GM19455 (cell line): Measurements from ENCODE around the gene MTPN.
A peak's percentile ranks its signal among the peaks of the same experiment; 100 is the strongest.

ENCODE experiments used
- ATAC-seq: cut with Tn5 transposase; IDR thresholded peaks from one replicate; pipeline ENCODE4 v1.9.1; 2021; ENCODE audit not compliant: unreplicated experiment

MTPN gene

DNA sequence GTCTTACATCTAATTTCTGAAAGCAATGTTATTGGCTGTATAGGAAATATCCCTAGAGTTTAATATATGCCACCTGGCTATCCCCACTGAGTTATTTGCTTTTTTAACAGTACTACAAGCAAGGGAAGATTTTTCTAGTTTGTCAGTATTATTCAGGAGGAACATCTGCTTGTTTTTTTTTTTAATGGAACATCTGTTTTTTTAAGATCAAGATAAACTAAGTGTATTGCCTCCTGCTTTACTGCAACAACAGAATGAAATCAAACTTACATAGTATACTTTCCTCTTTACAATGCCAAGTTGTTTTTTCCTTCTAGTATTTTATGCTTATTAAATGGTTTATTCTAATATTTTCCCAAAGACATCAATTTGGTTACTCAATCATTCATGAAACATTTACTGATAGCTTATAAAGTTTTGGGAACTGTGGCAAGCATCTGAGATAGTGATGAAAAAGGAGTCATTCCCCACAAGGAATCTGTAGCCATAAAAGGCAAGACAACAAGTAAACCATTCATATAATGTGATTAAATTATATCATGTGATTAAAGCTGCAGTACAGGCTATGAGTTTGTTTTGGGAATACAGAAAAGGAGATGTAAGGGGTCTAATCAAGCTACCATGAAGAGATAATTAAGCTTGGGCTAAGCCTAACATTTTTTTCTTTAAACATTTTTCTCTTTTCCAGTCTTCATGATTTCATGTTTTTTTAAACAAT lies 17.4 kb downstream of the MTPN start:
- no peak for ATAC-seq

DNA sequence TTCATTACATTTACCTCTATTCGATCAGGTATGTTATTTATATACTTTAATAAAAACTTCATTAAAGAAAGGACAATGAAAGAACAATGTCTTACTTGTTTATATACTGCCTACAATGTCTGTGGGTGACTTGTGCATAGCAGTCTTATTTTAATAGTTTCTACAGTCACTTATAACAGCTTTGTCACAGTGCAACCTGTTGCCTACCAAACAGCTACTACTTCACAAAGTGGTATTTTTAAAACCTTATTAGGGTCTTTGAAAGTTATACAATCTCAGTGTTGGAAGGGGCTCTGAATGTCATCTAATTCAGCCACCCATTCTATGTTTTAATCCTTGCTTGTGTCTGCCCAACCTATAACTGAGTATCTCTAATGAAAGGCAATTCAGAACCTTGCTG lies 19.0 kb downstream of the MTPN start:
- no peak for ATAC-seq

DNA sequence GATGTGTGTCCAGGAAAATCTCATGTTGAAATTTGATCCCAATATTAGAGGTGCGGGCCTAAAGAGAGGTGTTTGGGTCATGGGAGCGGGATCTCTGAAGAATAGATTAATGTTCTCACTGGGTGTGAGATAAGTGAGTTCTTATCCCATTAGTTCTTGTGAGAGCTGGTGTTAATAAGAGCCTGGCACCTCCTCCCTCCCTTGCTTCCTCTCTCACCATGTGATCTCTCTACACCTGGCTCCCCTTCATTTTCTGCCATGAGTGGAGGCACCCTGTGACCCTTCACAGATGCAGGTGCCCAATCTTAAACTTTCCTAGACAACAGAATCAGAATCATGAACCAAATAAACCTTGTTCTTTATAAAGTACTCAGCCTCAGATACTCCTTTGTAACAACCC lies 19.5 kb downstream of the MTPN start:
- no peak for ATAC-seq

DNA sequence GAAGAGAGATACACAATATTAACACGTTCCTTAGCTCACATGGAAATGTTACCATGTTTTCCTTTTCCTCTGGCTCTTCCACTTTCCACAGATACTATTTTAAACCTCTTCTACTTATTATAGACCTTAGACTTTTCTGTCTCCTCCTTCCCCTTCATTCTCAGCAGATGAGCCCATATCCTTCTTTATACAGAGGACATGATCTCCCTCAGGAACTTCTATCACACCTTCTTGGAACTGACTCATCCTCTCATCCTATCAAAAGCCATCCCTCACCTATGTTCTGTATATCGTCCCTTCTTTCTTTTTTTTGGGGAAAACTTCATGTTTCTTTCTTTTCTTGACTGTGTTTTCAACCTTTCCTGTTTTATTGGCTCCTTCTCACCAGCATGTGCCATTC lies 20.8 kb downstream of the MTPN start:
- ATAC-seq = no peak

DNA sequence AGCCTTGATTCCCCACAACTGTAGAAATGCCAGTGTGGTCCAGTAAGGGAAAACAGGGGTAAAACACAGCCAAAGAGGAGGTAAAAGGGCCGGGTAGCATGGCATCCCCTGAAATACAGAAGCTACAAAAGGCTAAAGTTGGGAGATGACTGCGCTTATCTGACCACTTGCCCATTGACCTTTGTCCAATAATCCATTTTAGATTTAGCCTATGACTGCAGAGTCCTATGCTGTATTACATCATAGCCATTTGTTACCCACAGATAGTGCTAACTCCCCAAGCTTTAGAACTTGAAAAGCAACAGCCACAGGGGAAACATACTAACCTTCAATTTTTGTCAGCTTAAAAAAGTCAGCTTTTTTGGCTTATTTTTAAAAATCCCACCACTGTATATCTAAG lies 26.2 kb downstream of the MTPN start:
- no peak for ATAC-seq

DNA sequence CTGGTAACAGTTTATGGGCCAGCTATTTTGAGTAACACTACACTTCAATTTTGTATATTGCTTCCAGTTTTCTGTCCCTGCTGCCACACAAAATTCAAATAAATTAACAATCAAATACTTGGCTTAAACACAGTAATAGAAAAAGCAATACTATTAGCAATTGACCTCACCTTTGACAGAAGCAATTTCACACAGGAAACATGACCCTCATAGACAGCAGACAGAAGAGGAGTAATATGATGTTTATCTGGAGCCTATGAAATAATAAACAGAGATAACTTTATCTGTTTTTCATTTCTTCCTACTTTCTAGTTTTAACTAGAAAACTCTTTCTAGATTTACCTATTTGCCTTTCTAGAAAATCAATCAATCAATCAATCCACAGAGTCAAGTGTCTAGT lies 26.7 kb downstream of the MTPN start:
- ATAC-seq = no peak

DNA sequence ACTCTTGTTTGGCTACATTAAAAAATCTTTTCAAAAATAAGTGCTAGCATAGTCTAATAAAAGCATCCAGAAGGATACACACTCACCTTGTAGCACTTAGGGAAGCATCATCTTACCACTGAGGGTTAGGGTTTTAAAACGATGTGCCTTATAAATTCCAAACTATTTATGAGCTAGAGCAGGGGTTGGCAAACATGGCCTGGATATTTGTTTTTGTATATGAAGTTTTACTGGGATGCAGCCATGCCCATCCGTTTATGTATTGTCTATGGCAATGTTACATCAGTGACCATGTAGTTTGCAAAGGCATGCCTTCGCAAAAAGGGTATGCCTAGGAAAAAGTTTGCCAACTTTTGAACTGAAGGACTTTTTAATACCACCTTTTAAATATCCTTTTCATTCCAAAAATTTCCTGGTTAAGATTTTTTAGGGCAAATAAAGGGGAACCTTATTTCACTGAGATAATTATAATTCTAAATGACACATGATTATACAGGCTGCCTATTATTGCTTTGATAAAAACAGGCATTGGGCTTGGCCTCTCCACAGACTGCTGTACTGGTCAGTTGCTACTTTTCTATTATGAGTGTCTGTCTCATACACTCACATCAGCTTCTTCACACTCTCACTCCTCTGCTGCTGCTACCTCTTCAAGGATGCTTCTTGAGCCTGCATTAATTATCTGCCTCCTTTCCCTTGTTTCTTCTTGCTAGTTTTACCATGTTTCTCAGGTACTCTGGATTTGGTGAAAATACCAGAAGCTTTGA lies 30.7 kb downstream of the MTPN start:
- ATAC-seq = no peak

DNA sequence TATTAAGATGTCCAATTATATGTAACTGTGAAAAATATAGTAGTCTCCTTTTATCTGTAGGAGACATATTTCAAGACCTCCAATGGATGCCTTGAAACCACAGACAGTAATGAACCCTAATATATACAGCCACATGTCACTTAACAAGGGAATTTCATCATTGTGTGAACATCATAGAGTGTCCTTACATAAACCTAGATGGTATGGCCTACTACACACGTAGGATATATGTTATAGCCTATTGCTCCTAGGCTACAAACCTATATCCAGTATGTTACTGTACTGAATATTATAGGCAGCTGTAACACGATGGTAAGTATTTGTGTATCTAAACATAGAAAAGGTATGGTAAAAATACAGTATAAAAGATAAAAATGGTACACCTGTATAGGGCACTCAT lies 32.4 kb downstream of the MTPN start:
- ATAC-seq = no peak

DNA sequence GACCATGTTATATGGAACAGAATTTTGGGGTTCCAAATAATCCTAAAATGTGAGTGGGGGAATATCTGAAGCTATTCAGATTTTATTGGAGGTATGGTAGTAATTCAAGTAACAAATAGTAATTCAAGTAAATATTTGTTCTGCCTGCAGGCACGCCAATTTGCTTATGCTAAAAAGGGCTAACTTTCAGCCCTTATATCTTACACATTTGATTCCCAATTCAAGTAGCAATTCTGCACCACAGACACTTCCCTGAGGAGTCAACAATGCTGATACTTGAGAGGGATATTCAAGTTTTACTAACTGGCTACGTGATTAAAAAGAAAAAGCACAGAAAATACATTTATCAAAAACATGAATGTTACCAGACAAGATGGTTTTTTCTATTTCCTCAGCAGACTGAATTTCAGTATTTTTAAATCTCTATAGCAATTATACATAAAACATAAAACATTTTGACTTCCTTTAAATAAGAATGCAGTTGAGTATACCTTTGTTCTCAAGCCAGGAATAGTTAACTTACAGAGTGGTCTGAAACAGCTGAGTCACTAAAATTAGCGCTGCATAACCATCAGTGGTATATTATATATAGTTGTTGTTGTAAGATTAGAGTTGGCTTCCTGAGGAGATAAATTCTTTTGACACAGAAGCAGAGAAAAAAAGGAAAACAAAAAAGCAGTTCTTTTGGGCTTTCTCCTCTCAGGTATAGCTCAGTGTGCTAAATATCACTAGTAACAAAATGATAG lies 33.9 kb downstream of the MTPN start:
- ATAC-seq = no peak

DNA sequence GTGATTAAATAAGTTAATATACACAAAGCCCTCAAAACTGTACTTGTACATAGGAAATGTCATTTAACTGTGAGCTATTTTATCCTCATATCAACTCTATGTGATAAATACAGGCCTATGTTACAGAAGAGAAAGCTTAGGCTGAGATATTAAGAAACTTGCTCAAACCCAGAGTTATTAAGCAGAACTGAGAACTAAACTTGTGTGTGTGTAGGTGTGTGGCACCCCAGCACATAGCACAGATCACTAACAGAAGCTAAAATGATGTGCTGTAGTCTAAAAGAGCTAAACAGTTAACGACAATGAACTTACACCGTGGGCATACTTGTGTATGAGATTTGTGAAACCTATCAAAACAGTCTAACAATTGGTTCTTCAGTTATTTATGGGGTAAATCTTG lies 34.5 kb downstream of the MTPN start:
- peak; percentile 79 for ATAC-seq

DNA sequence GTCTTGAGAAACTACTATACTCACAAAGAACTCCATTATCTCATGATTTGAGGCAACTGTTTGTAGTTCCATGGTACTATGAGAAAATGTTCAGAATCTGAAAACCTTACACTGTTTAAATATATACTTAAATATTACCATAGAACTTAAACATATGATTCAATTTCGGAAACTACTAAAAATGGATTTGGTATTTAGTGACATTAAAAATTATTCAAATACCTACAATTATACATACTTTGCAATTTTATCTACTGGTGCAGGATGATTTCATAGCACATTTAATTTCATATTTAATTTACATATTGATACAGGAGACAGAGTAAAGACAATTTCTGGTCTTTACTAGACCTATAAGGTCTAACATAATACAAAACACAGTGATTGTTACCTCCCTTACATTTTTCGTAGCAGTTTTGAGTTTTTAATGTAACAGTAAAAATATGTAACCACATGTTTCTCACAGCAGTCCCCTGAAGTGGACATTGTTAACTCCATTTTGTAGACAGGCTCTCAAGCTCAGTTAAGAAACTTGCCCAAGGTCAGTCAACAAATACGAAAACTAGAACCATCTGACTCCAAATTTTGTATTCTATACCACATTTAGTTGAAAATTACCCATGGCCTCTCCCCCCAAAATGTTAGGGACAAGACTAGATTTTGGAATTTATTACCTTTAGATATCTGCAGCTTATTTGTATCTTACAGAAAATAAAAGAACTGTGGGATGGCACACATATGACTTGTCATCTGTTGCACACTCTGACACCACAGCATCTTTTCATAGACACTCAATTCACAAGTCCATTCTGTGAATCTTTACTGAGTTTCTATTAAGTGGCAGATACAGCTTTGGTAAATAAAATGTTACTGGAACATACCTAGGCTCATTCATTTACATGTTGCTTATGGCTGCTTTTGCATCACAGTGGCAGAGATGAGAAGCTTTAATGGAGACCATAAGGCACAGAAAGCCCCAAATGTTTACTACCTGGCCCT lies 36.8 kb downstream of the MTPN start:
- no peak for ATAC-seq

DNA sequence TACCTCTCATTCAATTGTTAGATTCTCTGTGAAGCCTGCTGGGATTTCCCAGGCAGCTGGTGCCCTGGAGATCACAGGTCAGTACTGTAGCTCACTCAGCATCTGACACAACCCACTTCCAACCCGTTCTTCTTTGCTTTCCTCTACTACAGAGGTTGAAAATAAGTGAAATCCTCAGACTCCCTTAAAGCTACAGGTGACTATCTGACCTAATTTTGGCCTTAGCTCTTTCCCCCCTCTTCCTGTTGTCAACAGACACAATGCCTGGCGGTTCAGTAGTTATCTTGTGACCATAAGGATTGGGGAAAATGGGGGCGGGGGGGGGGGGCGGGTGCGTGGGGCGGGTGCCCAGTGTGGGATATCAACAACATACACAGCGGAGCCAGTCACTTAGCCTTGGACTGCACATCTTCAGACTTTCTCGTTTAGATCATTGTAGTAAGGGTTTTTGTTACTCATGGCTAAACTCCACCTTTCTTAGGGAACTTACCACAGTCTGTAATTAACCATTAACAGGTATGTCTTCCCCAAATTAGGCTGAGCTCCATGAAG lies 37.8 kb downstream of the MTPN start:
- ATAC-seq = no peak

DNA sequence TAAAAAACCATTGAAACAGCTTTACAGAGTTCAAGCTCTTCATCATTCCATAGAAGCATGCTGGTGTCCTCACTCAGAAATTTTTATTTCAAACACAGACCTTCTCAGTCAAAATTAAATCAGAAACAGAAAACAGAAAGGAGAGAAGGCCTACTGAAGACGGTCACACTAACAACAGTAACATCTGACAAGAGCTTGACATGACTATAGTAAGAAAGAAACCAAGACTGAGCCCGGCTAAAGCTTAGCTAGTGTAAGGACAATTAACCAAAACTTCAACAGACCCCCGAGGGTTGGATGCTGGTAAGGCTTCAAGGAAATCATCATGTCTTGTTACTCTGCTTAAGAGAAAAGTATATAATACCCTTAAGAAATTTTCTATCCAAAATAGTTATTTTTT lies 38.6 kb downstream of the MTPN start:
- peak; percentile 67 for ATAC-seq

DNA sequence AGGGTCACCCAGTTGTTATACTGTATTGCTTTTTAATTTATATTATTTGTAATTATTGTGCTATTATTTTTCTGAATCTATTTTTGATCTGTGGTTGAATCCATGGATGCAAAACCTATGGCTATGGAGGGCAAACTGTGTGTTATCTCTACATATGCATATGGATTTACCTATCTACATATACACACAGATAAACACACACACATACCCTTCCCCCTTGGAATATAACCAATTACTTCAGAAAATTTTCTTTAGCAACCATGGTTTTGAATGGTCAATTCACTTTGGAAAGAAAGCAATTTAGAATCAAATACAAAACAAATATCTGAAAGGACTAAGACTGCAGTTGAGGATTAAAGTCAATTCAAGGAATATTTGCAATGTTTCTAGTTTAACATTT lies 39.1 kb downstream of the MTPN start:
- ATAC-seq = no peak

DNA sequence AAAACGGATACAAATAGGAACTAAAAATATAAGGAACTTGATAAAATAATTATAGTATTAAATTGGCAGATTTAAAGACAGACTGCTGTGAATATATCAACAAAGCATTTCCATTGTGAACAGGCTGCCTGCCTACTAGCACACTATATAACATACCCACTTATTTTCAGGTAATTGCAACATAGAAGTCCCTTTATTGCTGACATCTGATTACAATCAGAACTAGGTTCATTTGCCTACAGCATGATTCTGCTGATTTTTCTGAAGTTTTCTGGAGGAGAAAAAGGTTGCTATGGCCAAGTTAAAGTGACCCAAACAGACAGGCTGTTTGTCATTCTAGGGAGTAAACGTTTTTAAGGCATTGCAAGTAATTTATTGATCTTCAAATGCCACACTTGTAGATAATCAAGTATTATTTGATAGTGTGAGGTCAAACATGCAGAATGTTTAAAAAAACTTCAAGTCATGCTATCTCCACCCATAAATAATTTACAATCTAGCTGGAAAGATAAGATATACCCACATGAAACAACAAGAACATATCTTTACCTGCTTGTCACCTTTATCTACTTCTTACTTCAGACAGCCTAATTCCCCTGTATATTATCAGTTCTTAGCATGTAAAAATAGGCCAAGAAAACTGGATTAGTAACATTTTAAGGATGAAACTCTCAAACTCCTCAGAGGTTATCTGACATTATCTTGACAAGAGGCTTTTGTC lies 40.5 kb downstream of the MTPN start:
- no peak for ATAC-seq

DNA sequence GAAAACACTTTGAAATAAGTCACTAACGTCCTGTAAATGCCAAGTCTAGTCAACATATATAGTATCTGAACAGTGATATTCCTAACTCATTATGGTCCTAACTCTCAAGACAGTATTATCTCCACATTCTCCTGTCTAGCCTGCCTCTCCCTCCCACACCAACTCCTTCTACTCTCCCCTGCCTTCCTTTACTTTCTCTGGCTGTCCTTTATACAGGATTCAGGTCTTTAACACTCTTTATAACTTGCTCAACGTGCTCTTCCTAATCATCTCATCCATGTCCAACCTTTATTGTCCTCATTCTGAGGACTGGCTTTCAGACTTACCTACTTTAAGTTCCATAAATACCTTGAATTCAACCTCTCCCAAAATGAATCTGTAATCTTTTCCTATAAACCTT lies 42.5 kb downstream of the MTPN start:
- ATAC-seq = no peak

DNA sequence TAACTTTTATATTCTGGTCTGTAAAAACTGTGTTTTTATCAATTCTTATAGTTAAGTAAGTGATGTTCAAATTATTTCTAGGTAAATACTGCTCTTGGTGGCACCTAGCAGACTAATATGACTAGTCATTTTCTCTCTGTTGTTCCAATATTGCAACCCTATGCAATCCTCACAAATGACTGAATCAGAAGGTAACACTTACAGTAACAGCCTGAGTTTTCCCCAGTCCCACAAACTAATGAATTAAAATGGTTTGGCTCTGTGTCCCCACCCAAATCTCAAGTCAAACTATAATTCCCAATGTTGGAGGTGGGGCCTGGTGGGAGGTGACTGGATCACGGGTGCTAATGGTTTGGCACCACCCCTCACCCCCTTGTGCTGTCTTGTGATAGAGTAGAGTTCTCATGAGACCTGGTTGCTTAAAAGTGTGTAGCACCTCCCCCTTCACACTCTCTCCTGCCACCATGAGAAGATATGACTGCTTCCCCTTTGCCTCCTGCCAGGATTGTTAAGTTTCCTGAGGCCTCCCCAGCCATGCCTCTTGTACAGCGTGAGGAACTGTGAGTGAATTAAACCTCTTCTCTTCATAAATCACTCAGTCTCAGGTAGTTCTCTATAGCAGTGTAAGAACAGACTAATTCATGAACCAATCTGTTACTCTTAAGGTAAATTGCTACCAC lies 43.5 kb downstream of the MTPN start:
- ATAC-seq = no peak

DNA sequence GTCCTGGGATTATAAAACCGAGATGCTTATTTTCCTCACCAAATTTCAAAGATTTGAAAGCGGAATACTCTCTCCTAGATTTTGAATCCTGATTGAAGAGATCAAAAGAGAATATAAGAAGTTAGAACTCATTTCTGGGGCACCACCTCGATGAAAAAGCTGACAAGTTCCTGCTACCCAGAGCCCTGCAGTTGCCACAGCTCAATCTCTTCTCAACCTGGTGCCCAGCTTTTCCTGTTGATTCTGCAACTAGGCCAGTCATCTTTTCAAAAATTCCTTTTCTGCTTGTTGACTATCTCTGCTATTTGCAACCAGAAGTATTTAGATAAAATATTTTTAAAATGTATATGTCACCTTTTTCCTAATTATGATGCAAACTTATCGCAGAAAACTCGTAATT lies 45.0 kb downstream of the MTPN start:
- no peak for ATAC-seq
